Measurements from ENCODE around the gene SPATA13. TPM values are rescaled to one million over a fixed set of nuclear protein-coding genes. Genes with fewer than 3 reads are reported as not detected.

Gene SPATA13
- total RNA-seq, 1 experiment from 2014 or later: 43.0 TPM

DNA sequence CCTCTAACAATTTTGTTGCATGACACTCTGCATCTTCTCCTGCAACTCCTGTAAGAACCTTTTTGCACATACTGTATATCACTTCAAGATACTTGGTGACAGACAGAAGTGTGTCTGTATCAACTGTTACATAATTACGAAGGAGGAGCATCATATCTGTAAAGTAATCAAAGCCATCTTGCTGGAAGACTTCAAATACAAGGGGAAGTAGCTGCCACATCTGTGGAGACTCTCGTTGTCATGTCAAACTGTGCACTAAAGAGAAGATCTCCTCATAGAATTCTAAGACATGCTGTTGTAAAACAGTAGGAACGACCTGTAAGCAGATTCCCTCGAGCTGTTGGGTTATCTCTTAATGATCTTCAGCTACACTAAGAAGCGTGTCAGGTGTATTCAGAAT, 38.0 kb upstream of the SPATA13 start:
- Histone ChIP-seq H3K27me3 (ENCODE audit: low read length) (no peaks in the 10 kb centered on the region), H3F3A (ENCODE audit: low read length, unreplicated experiment) (no peaks in the 10 kb centered on the region), H3K4me1 (ENCODE audit: insufficient read depth, low read length) (peaks cover 22% of the 10 kb centered on the region), H3K9me2 (replicated peaks; ENCODE audit: low read length) (no peaks in the 10 kb centered on the region), H3K79me2 (ENCODE audit: low read length) (no peaks in the 10 kb centered on the region), H3K9ac (ENCODE audit: low read length) (no peak overlapping the region), H3K4me2 (ENCODE audit: low read length) (no peak overlapping the region), H3K9me3 (ENCODE audit: low read length) (no peaks in the 10 kb centered on the region), H2AFZ (ENCODE audit: low read length) (no peak overlapping the region), H3K4me3 (ENCODE audit: low read length) (no peak overlapping the region), H3K27ac (ENCODE audit: low read length) (no peak overlapping the region), H4K20me1 (ENCODE audit: low read length) (no peaks in the 10 kb centered on the region), H3K36me3 (ENCODE audit: low read depth, low read length) (no peaks in the 10 kb centered on the region)
- ATAC-seq (no peak), DNase-seq (no peak)
- POLR2A ChIA-PET (ENCODE audit: unreplicated experiment): no interaction called here
- BruUV-seq (replicated peaks): no TSS peak
- CTCF ChIA-PET: no interaction called here
- intact Hi-C loops (cut with micrococcal nuclease): no loop called here
- no peak for TF ChIP-seq EZH2 (IDR thresholded peaks at IDR 0.05; ENCODE audit: low read length, unreplicated experiment)
- TF ChIP-seq, protein P1, sequence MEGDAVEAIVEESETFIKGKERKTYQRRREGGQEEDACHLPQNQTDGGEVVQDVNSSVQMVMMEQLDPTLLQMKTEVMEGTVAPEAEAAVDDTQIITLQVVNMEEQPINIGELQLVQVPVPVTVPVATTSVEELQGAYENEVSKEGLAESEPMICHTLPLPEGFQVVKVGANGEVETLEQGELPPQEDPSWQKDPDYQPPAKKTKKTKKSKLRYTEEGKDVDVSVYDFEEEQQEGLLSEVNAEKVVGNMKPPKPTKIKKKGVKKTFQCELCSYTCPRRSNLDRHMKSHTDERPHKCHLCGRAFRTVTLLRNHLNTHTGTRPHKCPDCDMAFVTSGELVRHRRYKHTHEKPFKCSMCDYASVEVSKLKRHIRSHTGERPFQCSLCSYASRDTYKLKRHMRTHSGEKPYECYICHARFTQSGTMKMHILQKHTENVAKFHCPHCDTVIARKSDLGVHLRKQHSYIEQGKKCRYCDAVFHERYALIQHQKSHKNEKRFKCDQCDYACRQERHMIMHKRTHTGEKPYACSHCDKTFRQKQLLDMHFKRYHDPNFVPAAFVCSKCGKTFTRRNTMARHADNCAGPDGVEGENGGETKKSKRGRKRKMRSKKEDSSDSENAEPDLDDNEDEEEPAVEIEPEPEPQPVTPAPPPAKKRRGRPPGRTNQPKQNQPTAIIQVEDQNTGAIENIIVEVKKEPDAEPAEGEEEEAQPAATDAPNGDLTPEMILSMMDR (conservative IDR thresholded peaks at IDR 0.05; ENCODE audit: low read depth, low read length): no peak

DNA sequence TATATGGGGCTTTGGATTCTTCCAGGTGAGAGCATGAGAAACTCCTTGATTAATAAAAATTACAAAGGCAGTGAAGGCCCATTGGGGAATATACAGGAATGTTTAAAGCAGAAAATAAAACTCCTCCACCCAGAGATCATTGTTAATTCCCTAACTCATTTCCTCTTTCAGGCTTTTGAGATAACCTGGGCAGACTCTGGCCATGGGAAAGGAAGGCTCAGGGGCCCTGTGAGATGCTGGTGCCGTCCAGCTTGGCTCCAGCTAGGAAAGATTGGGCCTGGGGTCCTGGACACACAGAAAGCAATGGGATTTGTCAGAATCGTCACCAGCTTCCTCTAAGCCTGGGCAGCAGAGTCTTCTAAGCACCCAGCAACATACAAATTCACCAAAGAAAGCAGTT, 36.8 kb upstream of the SPATA13 start:
- no TSS peak for BruUV-seq (replicated peaks)
- TF ChIP-seq, protein P1 (conservative IDR thresholded peaks at IDR 0.05; ENCODE audit: low read depth, low read length): no peak
- TF ChIP-seq EZH2 (IDR thresholded peaks at IDR 0.05; ENCODE audit: low read length, unreplicated experiment) (no peak), EZH2phosphoT487 (IDR thresholded peaks at IDR 0.05; ENCODE audit: borderline replicate concordance, low read length) (no peak)
- H3K4me1 ChIP-seq (ENCODE audit: insufficient read depth, low read length): peaks cover 31% of the 10 kb centered on the region
- DNase-seq (no peak), ATAC-seq (no peak)
- H4K20me1 ChIP-seq (ENCODE audit: low read length): no peaks in the 10 kb centered on the region
- ChIA-PET POLR2A (ENCODE audit: unreplicated experiment) (no interaction called here), CTCF (no interaction called here)
- H3K36me3 ChIP-seq (ENCODE audit: low read depth, low read length): no peaks in the 10 kb centered on the region
- no peaks in the 10 kb centered on the region for H3K9me2 ChIP-seq (replicated peaks; ENCODE audit: low read length)
- no peak overlapping the region for H3K4me2 ChIP-seq (ENCODE audit: low read length)
- no peak overlapping the region for H3K27ac ChIP-seq (ENCODE audit: low read length)
- no peaks in the 10 kb centered on the region for H3K9me3 ChIP-seq (ENCODE audit: low read length)
- no peak overlapping the region for H3K9ac ChIP-seq (ENCODE audit: low read length)
- no peak overlapping the region for H2AFZ ChIP-seq (ENCODE audit: low read length)
- no peaks in the 10 kb centered on the region for H3K27me3 ChIP-seq (ENCODE audit: low read length)
- intact Hi-C loops (cut with micrococcal nuclease): no loop called here
- H3K79me2 ChIP-seq (ENCODE audit: low read length): no peaks in the 10 kb centered on the region
- no peaks in the 10 kb centered on the region for H3F3A ChIP-seq (ENCODE audit: low read length, unreplicated experiment)
- no peak overlapping the region for H3K4me3 ChIP-seq (ENCODE audit: low read length)

DNA sequence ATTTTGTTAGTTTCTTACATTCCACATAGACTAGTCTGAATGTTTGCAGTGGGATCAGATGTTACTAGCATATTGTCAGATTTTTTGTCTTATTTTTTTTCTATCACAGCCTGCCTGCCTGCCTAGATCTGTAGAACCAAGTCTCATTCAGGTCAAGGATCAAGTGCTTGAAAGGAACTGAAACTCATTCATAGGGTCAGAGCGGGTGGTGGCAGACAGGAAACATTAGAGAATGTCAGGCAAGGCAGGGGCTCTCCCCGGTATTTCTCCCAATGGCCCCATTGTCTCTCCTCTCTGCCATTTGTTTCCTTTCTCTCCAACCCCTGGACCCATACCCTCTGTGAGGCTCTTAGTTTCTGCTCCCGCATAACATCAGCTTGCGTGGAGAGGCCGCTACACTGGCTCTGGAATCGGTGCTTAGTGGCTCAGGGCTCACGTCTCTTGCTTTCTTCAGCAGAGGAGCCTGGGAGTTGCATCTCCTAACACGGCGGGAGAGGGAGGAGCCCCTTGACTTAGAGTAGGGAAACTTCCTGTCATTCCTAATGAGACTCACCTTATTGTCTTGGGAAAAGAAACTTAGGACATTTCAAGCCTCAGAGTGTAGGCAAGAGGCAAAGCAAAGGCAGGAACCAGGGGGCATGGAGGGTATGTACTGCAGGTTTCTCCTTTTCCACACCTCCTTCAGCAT, 35.6 kb upstream of the SPATA13 start:
- DNase-seq (no peak), ATAC-seq (no peak)
- ChIA-PET POLR2A (ENCODE audit: unreplicated experiment) (no interaction called here), CTCF (no interaction called here)
- Histone ChIP-seq H3K9me3 (ENCODE audit: low read length) (no peaks in the 10 kb centered on the region), H3K27ac (ENCODE audit: low read length) (no peak overlapping the region), H3K79me2 (ENCODE audit: low read length) (no peaks in the 10 kb centered on the region), H3K27me3 (ENCODE audit: low read length) (no peaks in the 10 kb centered on the region), H2AFZ (ENCODE audit: low read length) (no peak overlapping the region), H3K9ac (ENCODE audit: low read length) (no peak overlapping the region), H3K9me2 (replicated peaks; ENCODE audit: low read length) (no peaks in the 10 kb centered on the region), H4K20me1 (ENCODE audit: low read length) (no peaks in the 10 kb centered on the region), H3K4me2 (ENCODE audit: low read length) (no peak overlapping the region), H3K36me3 (ENCODE audit: low read depth, low read length) (no peaks in the 10 kb centered on the region), H3K4me1 (ENCODE audit: insufficient read depth, low read length) (peaks cover 31% of the 10 kb centered on the region), H3F3A (ENCODE audit: low read length, unreplicated experiment) (no peaks in the 10 kb centered on the region), H3K4me3 (ENCODE audit: low read length) (no peak overlapping the region)
- intact Hi-C loops (cut with micrococcal nuclease): no loop called here
- BruUV-seq (replicated peaks): no TSS peak
- TF ChIP-seq EZH2 (IDR thresholded peaks at IDR 0.05; ENCODE audit: low read length, unreplicated experiment) (no peak), EZH2phosphoT487 (IDR thresholded peaks at IDR 0.05; ENCODE audit: borderline replicate concordance, low read length) (no peak)
- TF ChIP-seq, protein P1 (conservative IDR thresholded peaks at IDR 0.05; ENCODE audit: low read depth, low read length): no peak

All from PC-3 (cell line).